Measurements from ENCODE around the gene KIFC3. TPM values are rescaled to one million over a fixed set of nuclear protein-coding genes. Genes with fewer than 3 reads are reported as not detected.

Gene KIFC3
- total RNA-seq, 4 donors from 2014 or later, result 50.9 to 87.0 (median 60.2) TPM

DNA sequence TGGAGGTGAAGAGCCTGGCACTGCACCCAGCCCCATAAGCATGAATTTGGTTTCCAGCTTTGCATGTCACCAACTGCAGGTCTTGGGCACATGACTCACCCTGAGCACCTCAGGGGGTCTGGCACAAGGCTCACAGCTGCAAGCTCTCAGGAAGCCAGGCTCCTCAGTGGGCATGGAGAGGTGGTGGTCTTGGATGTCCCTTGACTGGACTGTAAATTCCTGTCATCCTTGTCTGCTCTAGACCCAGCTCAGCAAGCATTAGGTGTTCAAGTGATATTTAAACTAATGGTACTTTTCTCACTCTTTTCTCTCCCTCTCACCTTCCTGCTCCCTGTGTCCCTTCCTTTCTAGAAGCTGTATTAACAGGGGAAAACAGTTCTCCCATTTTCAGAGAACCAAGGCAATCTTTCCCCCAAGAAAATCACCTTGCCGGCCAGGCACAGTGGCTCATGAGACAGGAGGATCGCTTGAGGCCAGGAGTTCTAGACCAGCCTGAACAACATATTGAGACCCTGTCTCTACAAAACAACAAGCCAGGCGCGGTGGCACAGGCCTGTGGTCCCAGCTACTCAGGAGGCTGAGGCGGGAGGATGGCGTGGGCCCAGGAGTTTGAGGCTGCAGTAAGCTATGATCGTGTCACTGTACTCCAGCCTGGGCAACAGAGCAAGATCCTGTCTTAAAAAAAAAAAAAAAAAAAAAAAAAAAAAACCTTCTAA lies 5.1 kb upstream of the KIFC3 start:
- WGBS, 2 donors, result 78 to 80% methylated on average over 7 of the region's 7 CpGs
- DNase-seq (ENCODE audit: low spot score in 2 of 2), result no peak
- Histone ChIP-seq H3K27ac (peak overlapping the region in 2 of 4 donors; percentile 52 to 61), H3K4me3 (no peak overlapping the region), H3K27me3 (no peaks in the 10 kb centered on the region), H3K9me3 (no peaks in the 10 kb centered on the region), H3K4me1 (peaks cover 0 to 53% (median 27%) of the 10 kb centered on the region in 4 donors), H3K36me3 (no peaks in the 10 kb centered on the region)
- TF ChIP-seq POLR2A (IDR thresholded peaks at IDR 0.05), result no peak

DNA sequence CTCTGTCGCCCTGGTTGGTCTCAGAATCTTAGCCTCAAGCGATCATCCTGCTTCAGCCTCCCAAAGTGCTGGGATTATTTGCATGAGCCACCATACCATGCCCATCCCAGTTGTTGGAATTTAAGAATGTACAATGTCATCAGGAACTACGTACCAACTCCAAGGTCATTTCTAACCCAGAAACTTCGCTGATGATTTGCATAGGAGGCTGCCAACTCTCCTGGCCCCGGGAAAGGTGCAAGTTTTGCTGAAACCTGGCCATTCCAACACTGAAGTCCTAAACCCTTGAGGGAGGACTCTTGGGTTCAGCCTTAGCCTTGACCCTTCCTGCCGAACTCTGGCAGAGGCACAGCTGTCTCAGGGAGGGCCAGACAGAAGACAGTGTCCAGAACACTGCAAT lies 2.9 kb upstream of the KIFC3 start:
- no peak overlapping the region for H3K4me3 ChIP-seq
- no peaks in the 10 kb centered on the region for H3K9me3 ChIP-seq
- no peaks in the 10 kb centered on the region for H3K27me3 ChIP-seq
- WGBS, 2 donors, result 79 to 82% methylated on average over 6 of the region's 6 CpGs
- H3K4me1 ChIP-seq, result peaks cover 0 to 65% (median 40%) of the 10 kb centered on the region in 4 donors
- no peak for DNase-seq (ENCODE audit: low spot score in 2 of 2)
- peak overlapping the region in 1 of 4 donors; percentile 95 for H3K27ac ChIP-seq
- TF ChIP-seq POLR2A (IDR thresholded peaks at IDR 0.05) (no peak), EP300 (IDR thresholded peaks at IDR 0.05) (no peak)
- TF ChIP-seq, protein P1, sequence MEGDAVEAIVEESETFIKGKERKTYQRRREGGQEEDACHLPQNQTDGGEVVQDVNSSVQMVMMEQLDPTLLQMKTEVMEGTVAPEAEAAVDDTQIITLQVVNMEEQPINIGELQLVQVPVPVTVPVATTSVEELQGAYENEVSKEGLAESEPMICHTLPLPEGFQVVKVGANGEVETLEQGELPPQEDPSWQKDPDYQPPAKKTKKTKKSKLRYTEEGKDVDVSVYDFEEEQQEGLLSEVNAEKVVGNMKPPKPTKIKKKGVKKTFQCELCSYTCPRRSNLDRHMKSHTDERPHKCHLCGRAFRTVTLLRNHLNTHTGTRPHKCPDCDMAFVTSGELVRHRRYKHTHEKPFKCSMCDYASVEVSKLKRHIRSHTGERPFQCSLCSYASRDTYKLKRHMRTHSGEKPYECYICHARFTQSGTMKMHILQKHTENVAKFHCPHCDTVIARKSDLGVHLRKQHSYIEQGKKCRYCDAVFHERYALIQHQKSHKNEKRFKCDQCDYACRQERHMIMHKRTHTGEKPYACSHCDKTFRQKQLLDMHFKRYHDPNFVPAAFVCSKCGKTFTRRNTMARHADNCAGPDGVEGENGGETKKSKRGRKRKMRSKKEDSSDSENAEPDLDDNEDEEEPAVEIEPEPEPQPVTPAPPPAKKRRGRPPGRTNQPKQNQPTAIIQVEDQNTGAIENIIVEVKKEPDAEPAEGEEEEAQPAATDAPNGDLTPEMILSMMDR (IDR thresholded peaks at IDR 0.05), result no peak
- H3K36me3 ChIP-seq, result no peaks in the 10 kb centered on the region

DNA sequence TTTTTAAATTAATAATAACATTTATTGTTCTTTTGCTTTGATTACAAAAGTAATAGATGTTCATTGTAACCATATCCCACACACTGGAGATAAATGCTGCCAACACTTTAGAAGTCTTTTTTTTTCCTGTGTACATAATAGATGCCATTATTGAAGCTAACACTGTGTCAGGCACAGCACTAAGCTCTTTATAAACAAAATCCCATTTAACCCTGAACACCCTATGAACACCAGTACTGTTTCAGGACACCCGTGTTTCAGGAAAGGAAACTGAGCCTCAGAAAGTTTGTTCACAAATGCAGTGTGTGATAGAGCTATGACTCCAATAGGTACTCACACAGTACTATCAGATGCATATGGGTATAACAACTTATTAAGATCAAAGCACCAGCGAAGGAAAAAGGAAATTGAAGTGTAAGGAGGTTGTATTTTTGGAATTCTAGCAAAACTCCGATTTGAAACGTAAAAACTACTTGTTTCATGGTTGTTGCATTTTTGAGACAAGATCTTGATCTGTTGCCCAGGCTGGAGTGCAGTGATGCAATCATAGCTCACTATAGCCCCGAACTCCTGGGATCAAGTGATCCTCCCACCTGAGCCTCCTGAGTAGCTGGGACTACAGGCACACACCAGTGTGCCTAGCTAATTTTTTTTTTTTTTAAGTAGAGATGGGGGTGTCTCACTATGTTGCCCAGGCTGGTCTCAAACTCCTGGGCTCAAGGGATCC lies 2.0 kb upstream of the KIFC3 start:
- Histone ChIP-seq H3K4me3 (no peak overlapping the region), H3K27ac (peak overlapping the region in 3 of 4 donors; percentile 81 to 95 (median 95)), H3K9me3 (no peaks in the 10 kb centered on the region), H3K27me3 (no peaks in the 10 kb centered on the region), H3K4me1 (peaks cover 0 to 67% (median 41%) of the 10 kb centered on the region in 4 donors), H3K36me3 (no peaks in the 10 kb centered on the region)
- 47 to 51% methylated on average over 5 of the region's 5 CpGs for WGBS, 2 donors
- no peak for DNase-seq (ENCODE audit: low spot score in 2 of 2)
- no peak for TF ChIP-seq EP300 (IDR thresholded peaks at IDR 0.05)
- no peak for TF ChIP-seq POLR2A (IDR thresholded peaks at IDR 0.05)
- TF ChIP-seq, protein P1 (IDR thresholded peaks at IDR 0.05), result no peak

DNA sequence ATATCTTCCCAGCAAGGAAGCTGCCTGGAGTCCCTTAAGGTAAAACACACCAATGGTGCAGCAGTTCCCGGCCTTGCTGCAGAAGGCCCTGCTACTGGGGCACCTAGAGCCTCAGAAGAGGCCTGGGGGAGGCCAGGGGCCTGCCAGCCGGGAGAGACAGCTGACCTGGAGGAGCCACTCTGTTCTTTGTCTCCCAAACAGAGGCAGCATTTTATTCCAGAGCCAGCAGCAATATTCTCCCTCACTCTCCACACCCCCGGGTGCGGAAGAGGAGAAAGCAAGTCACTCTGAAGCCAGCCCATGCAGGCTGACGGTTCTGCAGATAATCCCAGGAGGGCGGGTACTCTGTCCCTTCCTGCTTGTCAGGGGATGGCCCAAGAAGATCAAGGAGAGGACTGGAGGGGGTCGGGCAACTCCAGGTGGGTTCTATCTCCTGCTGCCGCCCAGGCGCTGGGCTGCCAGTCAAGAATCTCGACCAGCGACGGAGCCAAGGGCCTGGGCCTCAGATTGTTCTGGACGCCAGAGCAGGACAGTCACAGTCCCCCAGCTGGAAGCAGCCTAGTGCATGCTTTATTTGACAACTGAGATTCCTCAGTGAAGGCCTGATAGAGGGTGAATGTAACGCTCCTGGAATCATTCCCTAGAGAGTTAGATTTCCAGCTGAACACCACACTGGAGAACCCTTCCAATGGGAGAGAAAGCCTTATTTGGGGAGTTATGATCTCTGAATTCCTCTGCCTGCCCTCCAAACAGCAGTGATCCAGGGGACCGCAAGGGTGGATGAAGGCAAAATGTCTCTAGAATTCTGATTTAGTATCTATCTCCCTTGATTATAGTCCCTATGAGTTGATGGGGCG lies 1.1 kb upstream of the KIFC3 start:
- Histone ChIP-seq H3K27me3 (no peaks in the 10 kb centered on the region), H3K27ac (peak overlapping the region; percentile 81 to 95 (median 90)), H3K4me3 (peak overlapping the region in 3 of 4 donors; percentile 31 to 82 (median 51)), H3K36me3 (no peaks in the 10 kb centered on the region), H3K4me1 (peaks cover 0 to 72% (median 42%) of the 10 kb centered on the region in 4 donors), H3K9me3 (no peaks in the 10 kb centered on the region)
- TF ChIP-seq, protein P1 (IDR thresholded peaks at IDR 0.05), result no peak
- no peak for TF ChIP-seq EP300 (IDR thresholded peaks at IDR 0.05)
- no peak for DNase-seq (ENCODE audit: low spot score in 2 of 2)
- 37 to 50% methylated on average over 15 to 16 of the region's 16 CpGs for WGBS, 2 donors

DNA sequence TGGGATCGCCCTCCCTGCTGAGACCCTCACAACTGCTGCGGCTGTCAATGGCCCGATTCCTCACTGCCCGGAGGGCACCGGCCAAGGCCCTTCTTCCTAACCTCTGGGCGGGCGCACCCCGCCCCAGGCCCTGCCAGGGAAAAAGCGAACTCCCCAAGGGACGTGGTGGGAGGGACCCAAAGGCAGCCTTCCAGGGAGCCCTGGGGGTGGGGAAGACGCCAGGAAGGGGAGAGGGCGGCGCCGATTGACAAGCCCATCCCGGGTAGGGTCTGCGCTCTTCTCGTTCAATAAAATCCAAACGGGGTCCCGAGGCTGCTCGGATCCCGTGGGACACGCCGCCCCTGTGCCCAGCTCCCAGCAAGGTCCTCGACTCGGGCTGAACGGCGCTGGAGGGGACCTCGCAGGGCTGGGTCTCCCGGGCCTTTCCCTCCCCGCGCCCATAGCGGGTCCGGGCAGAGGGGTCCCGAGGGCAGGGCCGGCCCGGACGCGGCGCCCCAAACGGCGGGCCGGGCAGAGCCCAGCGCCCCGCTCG lies 416 bp downstream of the KIFC3 start:
- peak in 1 of 2 donors; percentile 10 for DNase-seq (ENCODE audit: low spot score in 2 of 2)
- peaks cover 0 to 73% (median 43%) of the 10 kb centered on the region in 4 donors for H3K4me1 ChIP-seq

More for the DNA sequence above, 416 bp downstream of the KIFC3 start:
- Histone ChIP-seq H3K9me3 (no peaks in the 10 kb centered on the region), H3K27me3 (no peaks in the 10 kb centered on the region), H3K27ac (peak overlapping the region; percentile 81 to 95 (median 90)), H3K36me3 (peaks cover 0 to 10% (median 4%) of the 10 kb centered on the region in 3 donors), H3K4me3 (peak overlapping the region; percentile 51 to 82 (median 66))
- WGBS, 2 donors, result 2 to 6% methylated on average over 8 to 27 of the region's 45 CpGs
- no peak for TF ChIP-seq EP300 (IDR thresholded peaks at IDR 0.05)
- no peak for TF ChIP-seq POLR2A (IDR thresholded peaks at IDR 0.05)
- TF ChIP-seq, protein P1 (IDR thresholded peaks at IDR 0.05), result no peak
